Measurements from ENCODE around the gene ABHD15.
"Not testable (repeated sequence)": the region's sequence is repeated elsewhere in the genome, so short reads cannot be mapped to it uniquely, and the experiment has no call there.

ABHD15 gene

GRCh38 chr17:29567554-29568330 lies 905 bp upstream of the ABHD15 start:
- peak; percentile 71 for DNase-seq

- peak; percentile 18 for DNase-seq
Observed at GRCh38 chr17:29567304-29567553, 392 bp upstream of the ABHD15 start.

- peak; percentile 62 for DNase-seq
Observed at GRCh38 chr17:29565643-29566472, 979 bp downstream of the ABHD15 start.

GRCh38 chr17:29563816-29564215 lies 3.0 kb downstream of the ABHD15 start:
- no peak for DNase-seq

GRCh38 chr17:29562615-29563014 lies 4.2 kb downstream of the ABHD15 start:
- DNase-seq: no peak

GRCh38 chr17:29561554-29562517 lies 5.0 kb downstream of the ABHD15 start:
- DNase-seq: no peak

GRCh38 chr17:29560316-29560715 lies 6.5 kb downstream of the ABHD15 start:
- DNase-seq: no peak

GRCh38 chr17:29559640-29560039 lies 7.2 kb downstream of the ABHD15 start:
- no peak for DNase-seq

- DNase-seq: not testable (repeated sequence)
Observed at GRCh38 chr17:29558139-29558538, 8.7 kb downstream of the ABHD15 start.

- no peak for DNase-seq
Observed at GRCh38 chr17:29557739-29558116, 9.1 kb downstream of the ABHD15 start.

- no peak for DNase-seq
Observed at GRCh38 chr17:29557085-29557738, 9.6 kb downstream of the ABHD15 start.

GRCh38 chr17:29555840-29556239 lies 11.0 kb downstream of the ABHD15 start:
- no peak for DNase-seq

- DNase-seq: no peak
Observed at GRCh38 chr17:29549177-29549923, 17.5 kb downstream of the ABHD15 start.

- DNase-seq: no peak
Observed at GRCh38 chr17:29546830-29547229, 20.0 kb downstream of the ABHD15 start.

- no peak for DNase-seq
Observed at GRCh38 chr17:29546085-29546484, 20.8 kb downstream of the ABHD15 start.

GRCh38 chr17:29544066-29544465 lies 22.8 kb downstream of the ABHD15 start:
- DNase-seq: no peak

- DNase-seq: no peak
Observed at GRCh38 chr17:29533976-29534375, 32.9 kb downstream of the ABHD15 start.

GRCh38 chr17:29526322-29526721 lies 40.5 kb downstream of the ABHD15 start:
- DNase-seq: no peak

GRCh38 chr17:29524692-29525091 lies 42.1 kb downstream of the ABHD15 start:
- no peak for DNase-seq

- no peak for DNase-seq
Observed at GRCh38 chr17:29518359-29518758, 48.5 kb downstream of the ABHD15 start.

GRCh38 chr17:29514792-29515191 lies 52.0 kb downstream of the ABHD15 start:
- no peak for DNase-seq

- DNase-seq: no peak
Observed at GRCh38 chr17:29510953-29511352, 55.9 kb downstream of the ABHD15 start.

Data from activated effector memory CD4-positive, alpha-beta T cell treated with Interleukin-2 at 50 U/mL for 16 hours (primary cell).